HCT116 (cell line): ENCODE results near the gene CD7.

ENCODE experiments used
- CTCF ChIP-seq, 3 experiments: fragments of 200-600 bp in 1 of 3; sonication (generic) in 1 of 3; IDR thresholded peaks in 2 of 3; conservative IDR thresholded peaks in 1 of 3; 2 replicates each; pipeline ENCODE4 v1.5.1; 2012 to 2017; ENCODE audit warnings: low read depth in 2 of 3, low read length in 2 of 3, antibody characterized with exemption in 1 of 3, borderline replicate concordance in 1 of 3, control low read depth in 1 of 3, mild to moderate bottlenecking in 1 of 3, mixed read lengths in 1 of 3, mixed run types in 1 of 3, moderate library complexity in 1 of 3; ENCODE audit not compliant: insufficient read depth in 1 of 3
- EZH2phosphoT487 ChIP-seq: fragments of 200-600 bp; IDR thresholded peaks from 2 replicates; pipeline ENCODE4 v1.6.1; 2018; ENCODE audit warnings: antibody characterized with exemption, borderline replicate concordance
- REST ChIP-seq: IDR thresholded peaks from 2 replicates; pipeline ENCODE4 v1.6.1; 2012; ENCODE audit warnings: low read depth

GRCh38 chr17:82281502-82282238, 35.7 kb downstream of the CD7 start:
- TF ChIP-seq CTCF (IDR thresholded peaks at IDR 0.05 in 2 of 3, conservative IDR thresholded peaks at IDR 0.05 in 1 of 3; ENCODE audit: borderline replicate concordance in 1 of 3, insufficient read depth in 1 of 3, low read depth in 2 of 3, low read length in 2 of 3), result no peak
- TF ChIP-seq REST, result no peak
- TF ChIP-seq EZH2phosphoT487, result no peak
